ENCODE data around the gene GRIP2.

GRIP2 gene

DNA sequence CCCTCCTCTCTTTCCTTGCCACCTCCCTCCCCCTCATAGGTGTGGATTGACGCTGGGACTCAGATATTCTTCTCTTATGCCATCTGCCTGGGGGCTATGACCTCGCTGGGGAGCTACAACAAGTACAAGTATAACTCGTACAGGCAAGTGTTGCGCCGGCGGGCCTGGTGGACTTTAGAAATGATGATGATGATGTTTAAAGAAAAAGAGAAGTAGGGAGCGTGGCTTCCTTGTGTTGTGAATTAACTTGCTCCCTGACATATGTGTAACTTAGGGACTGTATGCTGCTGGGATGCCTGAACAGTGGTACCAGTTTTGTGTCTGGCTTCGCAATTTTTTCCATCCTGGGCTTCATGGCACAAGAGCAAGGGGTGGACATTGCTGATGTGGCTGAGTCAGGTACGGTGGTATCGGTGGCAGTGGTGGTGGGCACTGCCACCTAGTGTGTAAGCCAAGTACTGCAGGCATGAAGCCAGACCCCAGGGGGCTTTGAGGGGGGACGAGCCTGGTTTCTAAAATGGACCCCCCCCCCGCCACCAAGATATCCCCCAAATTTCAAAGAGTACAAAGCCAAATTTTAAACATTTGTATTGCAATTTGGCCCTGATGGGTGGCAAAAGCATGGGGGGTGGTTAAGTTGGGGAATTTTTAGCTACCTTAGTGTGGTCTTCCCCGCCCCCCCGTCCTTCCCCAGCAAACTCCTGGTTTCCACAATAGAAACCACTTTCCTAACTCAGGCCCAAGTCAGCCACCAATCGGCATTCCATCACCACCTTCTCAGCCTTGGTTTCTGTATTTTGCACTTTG lies 72.1 kb downstream of the GRIP2 start:
- peak in 34 of 56 donors; percentile 3 to 51 (median 22) for DNase-seq

DNA sequence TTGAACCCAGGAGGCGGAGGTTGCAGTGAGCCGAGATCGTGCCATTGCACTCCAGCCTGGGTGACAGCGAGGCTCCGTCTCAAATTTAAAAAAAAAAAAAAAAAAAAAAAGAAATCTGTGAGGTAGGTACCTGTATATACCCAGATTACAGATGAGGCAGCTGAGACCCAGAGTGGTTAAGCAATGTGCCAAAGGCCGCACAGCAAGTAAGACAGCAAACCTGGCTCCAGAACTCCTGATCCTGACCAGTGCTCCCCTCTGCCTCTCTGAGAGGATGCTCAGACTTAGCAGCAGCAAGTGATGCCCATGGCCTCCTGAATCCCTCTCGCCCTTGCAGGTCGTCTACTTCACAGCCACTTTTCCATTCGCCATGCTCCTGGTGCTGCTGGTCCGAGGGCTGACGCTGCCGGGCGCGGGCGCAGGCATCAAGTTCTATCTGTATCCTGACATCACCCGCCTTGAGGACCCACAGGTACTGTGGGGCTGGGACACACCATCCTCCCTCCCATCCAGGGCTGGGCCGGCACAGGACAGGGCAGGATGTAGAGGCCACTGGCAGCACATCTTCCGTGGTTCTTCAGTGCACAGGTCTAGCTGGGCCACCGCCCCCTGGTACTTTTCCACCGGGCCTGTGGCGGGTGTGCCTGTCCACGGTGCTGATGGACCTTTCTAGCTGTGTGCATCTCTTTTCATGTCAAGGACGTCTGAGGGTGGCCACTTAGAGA lies 73.8 kb downstream of the GRIP2 start:
- DNase-seq, result no peak

DNA sequence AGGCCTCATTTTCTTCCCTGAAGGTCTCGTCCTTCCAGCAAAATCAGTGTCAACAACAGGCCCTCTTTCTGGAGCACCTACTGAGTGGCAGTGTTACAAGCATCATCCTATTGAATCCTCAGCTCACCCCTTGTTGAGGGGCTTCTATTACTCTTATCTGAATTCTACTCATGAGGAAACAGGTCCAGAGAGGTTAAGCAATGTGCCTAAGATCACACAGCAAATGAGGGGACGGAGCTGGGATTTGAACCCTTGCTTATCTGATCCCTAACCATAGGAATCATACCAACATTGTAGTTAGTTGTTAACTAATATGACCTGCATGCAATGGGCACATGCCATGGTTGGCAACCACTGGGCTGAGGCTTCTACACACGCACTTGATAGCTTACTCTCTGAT lies 74.7 kb downstream of the GRIP2 start:
- no peak for DNase-seq

DNA sequence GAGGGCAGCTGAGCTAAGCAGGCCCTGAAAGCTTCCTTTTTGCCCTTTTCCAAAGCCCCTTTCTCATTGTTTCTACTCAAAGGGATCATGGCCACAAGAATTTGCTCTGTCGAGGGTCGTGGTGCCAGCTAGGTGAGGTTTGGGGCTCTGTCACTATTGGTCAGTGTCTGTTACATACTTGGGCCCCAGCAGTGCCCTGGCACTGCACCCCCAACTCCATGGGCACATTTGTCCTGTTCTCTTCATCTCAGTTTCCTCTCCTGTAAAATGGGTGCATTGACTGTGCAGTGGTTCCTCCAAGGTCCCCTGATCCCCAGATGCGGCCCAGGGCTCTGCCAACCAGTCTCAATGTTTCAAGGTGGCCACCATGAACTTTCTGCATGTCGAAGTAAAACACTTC lies 75.6 kb downstream of the GRIP2 start:
- DNase-seq, result no peak

DNA sequence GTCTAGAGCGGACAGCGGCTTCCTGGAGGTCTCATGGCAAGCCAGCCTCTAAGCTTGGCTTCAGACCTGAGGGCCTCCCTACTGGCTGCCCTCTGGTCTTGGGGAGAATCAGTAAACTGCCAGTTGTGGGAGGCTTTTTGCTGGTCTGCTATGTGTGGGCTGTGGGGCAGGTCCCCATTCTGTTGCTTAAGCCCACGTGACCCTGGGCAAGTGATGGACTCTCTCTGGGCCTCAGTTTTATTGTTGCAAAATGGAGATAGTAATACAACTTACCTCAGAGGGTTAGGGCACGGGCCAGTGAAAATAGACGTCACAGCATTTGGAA lies 76.0 kb downstream of the GRIP2 start:
- DNase-seq, result no peak

DNA sequence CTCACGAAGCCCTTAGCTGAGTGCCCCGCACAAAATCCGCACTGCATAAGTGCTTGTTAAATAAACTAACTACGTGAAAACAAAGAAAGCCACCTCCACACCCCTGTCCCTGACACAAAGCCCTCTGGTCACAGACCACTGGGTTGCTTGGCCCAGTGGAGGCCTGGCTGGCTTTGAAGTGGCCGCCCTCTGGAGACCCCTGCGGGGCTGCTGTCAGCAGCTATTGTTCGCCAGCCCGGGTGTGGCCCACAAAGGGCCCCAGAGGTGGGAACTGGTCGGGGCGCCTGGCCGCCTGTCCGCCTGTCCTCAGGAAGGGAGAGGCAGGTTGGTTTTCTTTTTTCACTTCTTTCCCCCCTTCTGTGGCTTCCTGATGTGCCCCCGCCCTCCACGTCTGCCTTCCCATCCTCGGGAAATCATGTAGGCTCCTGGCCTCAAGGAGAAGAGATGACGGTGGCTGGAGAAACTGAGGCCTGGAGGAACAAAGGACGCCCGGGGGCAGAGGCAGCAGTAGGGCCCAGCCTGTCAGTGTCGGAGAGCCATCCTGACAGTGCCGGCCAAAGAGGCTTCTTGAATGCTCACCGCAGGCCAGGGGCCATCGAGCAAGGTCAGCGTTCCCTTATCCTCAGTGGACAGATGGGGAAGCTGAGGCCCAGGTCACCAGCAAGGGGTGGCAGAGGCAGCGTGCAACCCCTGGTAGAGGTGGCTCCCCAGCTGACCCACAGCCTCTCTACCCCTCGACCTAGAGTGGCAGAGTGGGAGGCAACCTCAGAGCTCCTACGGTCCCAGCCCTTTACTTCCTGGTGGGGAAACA lies 76.6 kb downstream of the GRIP2 start:
- DNase-seq, result no peak

DNA sequence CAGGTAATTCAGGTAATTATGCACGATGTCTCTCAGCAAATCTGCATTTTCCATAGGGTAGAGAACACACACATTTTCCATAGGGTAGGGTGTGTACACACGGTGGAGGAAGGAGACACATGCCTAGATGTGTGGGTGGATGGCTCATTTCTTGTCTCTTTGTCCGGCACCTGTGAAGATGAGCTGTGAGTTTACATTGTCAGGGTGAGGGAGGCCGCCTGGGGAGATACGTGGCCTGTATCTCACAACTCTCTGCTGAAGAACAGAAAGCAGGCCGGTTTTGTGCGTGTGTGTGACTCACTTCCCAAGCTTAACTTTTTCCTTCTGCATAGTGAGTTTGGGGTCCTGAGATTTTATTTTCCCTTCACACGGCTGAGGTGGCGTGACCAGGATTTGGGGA lies 77.4 kb downstream of the GRIP2 start:
- no peak for DNase-seq

DNA sequence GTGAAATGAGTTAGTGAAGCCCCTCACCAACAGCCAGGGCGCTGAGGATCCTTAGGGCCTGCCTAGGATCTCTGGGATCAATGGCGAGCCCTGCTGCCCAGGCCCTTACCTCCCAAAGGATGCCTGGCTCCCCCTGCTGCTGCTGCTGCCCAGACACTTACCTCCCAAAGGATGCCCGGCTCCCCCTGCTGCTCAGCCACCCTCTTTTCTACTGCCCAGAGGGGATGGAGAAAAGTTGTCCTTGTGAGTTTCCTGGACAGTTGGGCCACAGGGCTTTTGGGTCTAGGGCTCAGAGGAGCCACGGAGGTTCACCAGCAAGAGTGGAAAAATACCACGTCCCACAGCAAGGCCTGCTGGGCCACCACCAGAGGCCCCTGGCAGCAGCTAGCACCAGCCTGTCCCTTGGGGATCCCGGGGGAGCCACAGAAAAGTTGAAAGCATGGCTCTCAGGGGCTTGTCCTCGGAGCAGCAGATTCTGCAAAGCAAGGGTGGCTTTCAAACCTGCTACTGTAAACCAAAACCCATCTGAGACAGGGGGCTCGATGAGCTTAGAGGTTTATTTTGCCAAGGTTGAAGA lies 78.3 kb downstream of the GRIP2 start:
- DNase-seq, result peak in 34 of 56 donors; percentile 5 to 75 (median 29)

DNA sequence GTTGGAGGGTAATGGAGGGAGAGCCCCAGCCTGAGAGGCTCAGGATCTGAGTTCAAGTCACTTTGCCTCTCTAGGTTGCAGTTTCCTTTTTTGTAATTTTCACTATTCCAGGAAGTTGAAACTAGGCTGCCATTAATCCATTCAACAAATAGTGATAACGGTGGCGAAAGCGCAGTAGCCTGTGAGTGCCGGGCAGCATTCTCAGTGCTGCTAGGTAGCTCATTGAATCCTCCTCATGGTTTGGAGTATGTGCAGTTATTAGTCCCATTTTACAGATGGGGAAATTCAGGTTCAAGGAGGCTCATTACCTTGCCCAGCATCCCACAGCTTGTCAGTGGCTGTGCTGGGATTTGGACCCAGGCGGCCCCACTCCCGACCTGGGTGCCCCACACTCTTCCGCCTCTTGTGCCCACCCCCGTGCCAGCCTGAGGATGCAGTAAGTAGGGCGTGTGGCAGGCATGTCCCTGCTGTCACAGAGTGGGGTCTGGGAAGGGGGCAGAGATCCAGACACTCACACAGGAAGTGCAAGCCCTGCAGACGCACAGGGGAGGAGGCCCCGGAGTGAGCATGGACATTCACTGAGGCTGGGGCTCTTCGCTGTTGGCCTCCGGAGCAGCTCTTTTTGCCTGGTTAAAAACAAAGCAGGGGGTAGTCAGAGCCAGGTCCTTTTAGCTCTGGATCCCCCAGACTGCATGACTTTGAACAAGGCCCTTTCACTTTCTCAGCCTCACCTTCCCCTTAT lies 79.0 kb downstream of the GRIP2 start:
- DNase-seq, result no peak

DNA sequence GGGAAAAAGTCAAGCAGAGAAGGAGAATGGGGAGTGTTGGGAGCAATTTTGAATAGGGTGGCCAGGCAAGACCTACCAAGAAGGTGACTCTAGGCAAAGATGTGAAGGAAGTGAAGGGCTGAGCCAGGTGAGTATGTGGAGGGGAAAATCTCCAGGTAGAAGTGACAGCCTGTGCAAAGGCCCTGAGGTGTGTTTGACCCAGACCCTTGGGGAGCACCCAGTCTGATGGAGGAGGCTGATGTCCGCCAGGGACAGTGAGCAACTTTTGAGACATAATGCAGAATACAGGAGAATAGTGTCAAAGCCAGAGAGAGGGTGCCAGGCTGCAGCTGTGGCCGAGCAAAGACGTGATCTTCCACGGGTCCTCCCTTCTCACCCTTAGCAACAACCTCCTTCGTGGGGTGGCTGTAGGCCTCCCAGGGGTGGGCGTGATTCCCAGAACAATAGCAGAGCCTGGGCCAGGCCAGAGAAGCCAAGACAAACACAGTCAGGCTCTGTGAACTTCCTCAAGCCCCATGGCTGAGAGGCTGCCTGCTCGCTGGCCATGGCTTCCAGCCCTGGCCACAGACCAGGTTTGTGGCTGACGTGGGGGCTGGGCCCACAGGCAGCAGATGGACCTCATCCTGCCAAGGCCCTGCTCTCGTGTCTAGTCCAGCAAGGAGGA lies 79.7 kb downstream of the GRIP2 start:
- DNase-seq, result peak in 50 of 56 donors; percentile 22 to 84 (median 66)

DNA sequence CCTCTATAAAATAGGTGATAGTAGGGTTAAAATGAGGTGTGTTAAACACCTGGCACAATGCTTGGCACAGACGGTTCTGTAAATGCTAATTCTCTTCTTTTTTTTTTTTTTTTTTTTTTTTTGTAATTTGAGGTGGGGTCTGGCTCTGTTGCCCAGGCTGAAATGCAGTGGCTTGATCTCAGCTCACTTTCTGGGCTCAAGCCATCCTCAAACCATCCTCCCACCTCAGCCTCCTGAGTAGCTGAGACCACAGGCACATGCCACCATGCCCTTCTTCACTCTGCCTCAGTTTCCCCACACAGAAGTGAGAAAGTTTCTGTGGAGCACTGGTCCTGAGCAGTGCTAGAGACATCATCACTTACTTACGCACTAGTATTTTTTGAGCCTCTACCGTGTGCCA lies 80.4 kb downstream of the GRIP2 start:
- no peak for DNase-seq

DNA sequence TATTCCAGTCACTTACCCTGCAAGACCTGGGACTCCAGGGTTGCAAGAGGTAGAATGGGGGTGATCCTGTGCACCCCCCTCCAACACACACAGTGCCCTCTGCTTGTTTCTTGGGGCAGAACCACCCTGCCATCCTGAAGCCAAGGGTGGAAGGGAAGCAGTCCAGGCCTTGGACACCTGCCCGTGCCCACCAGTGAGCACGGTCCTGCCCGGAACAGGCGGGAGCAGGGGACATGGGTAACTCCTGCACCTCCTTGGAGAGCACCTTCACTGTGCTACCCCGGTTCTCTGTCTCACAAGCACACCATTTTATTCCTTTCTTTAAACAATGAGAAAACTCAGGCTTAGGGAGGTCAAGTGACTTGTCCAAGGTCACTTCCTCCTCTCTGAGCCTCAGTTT lies 80.8 kb downstream of the GRIP2 start:
- DNase-seq, result no peak

DNA sequence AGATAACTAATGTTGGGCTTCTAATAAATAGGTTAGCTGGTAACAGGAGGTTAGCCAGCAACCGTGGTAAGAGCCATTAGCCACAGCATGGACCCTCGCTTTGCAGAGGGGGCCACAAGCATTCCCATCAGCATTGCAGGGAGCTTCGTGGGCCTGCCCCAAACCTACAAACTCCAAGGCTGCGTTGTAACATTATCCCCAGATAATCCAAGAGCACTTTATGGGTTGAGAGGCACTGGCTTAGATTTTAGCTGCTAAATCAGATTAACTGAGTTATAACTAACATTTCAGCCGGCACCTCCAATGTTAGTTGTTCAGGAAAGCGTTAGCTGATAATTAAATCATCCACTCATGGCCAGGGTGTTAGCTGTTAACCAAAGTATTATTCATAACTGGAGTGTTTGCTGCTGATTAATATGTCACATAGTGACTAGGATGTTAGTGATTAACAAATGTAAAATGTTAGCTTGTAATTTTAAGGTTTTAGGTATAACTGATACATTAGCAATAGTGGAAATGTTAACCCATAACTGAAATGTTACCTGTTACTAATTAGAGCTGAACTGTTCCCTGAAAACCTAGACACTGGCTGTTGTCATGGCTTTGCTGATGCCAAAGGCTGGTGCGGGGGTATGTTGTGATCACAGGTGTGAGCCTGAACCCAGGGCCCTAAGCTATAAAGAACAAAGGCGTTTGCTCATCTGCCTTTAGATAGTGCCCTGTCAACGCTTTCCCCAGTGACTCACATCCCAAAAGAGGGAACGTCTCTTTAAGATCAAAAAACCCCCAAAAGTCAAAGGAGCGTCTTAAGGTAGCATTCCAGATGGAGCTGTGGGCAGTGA lies 81.5 kb downstream of the GRIP2 start:
- no peak for DNase-seq

DNA sequence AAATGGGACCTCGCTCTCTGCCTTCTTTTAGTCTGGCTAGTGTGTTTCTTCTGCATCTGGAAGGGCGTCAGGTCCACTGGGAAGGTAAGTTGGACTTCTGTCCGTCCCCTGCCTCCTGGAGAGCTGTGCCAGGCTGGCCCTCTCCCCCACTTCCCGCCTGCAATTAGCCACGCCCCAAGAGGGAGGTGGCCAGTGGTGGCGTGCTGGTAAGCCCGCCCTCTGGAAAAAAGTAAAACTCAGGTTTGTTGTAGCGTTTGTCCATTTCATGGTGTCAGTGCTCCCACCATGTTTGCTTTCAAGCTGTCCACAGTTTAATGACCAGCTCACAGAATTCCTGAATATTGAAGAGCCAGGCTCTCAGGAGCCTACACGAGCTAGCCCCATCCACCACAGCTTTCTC lies 82.1 kb downstream of the GRIP2 start:
- DNase-seq, result no peak

DNA sequence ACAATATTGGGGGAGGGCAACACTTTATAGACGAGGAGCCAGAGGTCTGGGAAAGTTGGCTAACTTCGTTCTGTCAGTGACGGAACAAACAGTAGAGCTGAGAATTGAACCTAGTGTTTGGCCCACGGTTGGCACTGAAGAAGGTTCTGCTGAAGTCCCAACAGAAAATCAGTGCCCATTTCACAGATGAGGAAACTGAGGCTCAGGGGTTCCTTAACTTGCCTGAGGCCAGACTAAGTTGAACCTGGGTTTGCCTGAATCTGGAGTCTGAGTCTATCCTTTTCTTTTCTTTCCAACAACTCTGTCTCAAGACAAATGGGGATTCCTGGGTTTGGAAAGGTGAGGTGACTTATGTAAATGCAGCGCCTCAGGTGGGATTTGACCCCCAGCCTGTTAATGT lies 82.7 kb downstream of the GRIP2 start:
- no peak for DNase-seq

DNA sequence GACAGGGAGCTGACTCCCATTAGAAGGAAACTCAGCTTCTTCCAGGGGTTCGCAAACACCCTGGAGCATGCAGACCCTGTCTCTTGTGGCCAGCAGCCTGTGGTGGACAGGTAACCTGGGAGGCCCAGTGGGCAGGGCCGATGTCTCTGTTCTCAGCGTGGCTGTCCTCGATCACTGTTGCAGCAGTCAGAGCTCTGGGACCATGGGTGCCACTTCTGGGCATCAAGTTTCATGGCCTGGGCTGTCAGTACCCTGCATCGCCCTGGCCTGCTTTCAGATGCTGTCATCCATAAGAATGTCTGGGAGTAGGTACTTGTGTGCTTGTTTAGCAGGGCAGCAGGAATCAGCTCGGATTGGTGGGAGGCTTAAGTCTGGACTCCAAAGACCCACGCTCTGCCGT lies 83.3 kb downstream of the GRIP2 start:
- no peak for DNase-seq

DNA sequence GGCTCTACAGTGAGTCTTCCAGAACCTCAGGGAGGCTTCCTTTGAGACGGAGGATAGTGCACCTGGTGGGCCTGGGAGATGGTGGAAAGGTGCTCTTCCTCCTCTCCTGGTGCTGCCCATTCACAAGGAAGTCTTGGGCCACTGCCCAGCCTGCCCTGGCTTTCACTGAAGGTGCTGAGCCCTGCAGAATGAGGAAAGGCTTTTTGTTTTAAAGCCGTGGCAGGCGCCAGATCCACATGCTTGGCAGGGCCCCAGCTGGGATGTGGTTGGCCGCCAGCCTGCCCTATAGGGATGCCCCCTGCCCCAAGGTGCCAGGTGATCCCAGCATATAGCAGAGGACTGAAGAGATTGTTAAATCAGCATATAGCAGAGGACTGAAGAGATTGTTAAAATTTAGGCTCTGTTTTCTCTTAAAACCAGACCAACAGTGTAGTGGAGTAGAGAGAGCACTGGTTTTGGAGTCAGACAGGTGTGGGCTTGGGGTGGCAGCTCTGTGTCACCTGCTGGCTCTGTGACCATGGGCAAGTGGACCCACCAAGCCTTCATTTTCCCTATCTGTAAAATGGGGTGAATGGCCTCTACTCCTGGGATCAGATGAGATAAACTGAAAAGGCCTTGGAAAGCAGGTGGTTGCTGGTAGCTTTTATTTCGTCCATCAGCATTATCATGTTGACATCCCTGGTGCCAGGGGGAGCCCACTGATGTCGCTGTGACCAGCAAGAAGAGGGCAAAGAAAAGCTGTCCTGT lies 84.4 kb downstream of the GRIP2 start:
- peak in 5 of 56 donors; percentile 19 to 57 (median 44) for DNase-seq

DNA sequence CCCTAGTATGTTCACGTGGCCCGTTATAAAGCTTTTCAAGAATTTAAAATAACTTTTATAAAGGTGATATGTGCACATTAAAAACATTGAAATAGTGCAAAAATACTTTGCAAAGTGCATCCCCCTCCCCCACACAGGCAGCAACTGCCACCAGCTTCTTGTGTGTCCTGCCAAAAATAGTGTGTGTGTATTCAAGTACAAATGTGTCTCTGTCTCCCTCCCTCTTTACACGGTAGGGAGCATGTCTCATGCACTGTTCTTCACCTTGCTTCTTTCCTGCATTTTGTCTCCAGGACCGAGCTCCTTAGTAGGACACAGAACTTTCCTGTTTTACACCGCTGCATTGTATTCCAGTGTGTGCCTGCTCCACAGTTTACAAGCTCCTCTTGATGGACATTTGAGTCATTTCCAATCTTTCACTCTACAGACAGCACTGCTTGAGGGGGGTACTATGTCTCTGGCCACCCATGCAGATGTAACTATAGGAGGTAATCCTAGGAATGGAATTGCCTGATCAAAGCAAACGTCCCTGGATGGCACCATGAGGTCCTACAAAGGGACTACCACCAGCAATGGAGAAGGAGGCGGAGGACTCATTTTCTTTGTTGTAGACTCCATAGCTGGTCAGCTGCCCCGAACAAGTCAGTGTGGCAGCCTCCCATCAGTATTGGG lies 85.4 kb downstream of the GRIP2 start:
- no peak for DNase-seq
